SK-N-MC (cell line): Measurements from ENCODE around the gene EDARADD.

Experiments used
- EZH2 ChIP-seq: fragments of 200-600 bp; sonication (generic); IDR thresholded peaks from one replicate; pipeline ENCODE4 v1.6.1; 2017; ENCODE audit warnings: antibody characterized with exemption
- FOXP2 ChIP-seq: optimal IDR thresholded peaks from 2 replicates; pipeline ENCODE3; 2011; ENCODE audit warnings: mild to moderate bottlenecking, moderate library complexity; ENCODE audit not compliant: insufficient read depth; ENCODE audit errors: extremely low read length, control extremely low read depth
- POLR2AphosphoS5 ChIP-seq: IDR thresholded peaks from 2 replicates; pipeline ENCODE4 v1.6.1; 2012; ENCODE audit warnings: mild to moderate bottlenecking, low read depth, low read length, borderline replicate concordance

GRCh38 chr1:236455243-236455642 is 61.2 kb downstream of the EDARADD start:
- TF ChIP-seq POLR2AphosphoS5 (no peak), EZH2 (no peak), FOXP2 (no peak)
